ENCODE results near the gene GAR1.
"Not testable (repeated sequence)": the region's sequence is repeated elsewhere in the genome, so short reads cannot be mapped to it uniquely, and the experiment has no call there.

Gene GAR1

GRCh38 chr4:109847896-109848442, 32.4 kb downstream of the GAR1 start, which contains the start of gene LRIT3:
Gene LRIT3 (plus strand): TSS chr4:109848107. CDS start chr4:109848202, 95 bp downstream.
- no peak for DNase-seq

GRCh38 chr4:109848501-109848900, 32.9 kb downstream of the GAR1 start:
- no peak for DNase-seq

DNA sequence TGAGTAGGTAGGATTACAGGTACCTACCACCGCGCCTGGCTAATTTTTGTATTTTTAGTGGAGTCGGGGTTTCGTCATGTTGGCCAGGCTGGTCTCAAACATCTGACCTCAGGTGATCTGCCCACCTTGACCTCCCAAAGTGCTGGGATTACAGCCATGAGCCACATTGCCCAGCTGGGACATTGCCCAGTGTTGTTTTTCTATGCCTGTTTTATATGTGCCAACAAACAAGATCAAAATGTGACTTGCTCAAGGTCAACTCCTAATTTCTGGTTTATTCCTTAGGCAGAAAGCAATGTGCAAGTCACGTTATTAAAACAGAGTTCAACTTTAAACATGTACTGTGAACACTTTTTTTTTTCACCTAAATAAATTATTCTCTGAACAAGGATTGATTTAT, 35.0 kb downstream of the GAR1 start:
- DNase-seq: no peak

DNA sequence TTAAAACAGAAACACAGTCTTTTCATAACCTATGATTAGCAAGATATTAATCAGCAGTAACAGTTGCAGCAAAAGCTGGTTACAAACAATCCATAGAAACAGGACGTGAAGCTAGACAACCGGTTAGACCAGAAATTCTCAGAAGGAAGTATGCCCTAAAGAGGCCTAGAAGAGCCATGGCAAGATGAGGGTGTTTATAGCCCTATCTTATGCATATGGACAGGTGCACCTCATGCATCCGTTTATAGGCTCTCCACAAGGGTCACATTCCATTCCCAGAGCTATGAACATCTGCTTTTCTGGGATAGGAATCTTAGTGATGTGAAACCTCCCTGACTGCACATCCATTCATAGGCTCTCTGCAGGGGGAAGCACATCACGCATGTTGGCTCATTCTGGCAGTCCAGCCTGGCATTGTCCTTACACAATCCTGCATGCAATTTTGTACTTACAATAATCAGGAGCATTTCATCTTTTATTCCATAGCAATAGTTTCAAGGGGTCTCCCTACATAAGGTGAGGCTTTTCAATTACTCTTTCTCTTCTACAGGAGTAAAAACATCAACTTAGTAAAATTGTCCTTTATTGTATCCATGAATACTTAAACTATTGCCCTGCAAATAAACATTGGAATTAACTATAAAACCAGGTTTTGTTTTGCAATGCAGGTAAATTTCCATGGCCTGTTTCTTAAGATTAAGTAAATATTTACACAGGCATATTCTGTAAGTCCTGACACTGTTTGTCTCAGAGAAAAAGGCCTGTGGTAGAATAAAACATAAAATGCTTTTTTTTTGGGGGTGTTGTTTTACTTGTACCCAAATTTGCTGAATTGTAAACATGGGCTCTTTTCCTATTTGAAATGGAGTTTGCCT, 44.1 kb downstream of the GAR1 start:
- DNase-seq: not testable (repeated sequence)

GRCh38 chr4:109861271-109861670, 45.7 kb downstream of the GAR1 start:
- DNase-seq: no peak

DNA sequence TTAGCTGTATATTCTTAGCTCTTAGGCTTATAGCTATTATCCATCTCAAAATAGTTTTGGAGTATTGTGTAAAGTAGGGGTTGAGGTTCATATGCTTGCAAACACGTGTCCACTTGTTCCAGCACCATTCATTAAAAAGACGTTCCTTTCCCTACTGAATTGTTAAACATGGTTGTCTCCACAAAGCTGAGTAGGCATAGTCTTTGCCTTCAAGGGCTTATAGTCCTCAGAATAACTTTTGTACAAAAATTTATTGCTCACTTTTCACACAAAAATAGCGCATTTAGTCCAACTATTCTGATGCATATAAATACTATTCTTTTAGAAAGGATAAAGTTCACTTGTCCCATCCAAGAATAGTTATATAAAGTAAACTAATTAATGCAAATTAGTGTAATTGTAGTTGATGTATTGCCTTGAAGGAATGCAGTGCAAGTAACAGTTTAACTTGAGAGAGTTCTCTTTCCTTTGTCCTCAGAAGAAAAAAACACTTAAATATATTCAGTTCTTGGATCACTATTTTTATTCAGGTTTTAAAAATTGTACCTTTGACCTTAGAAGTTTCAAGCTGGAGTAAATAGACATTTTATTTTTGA, 46.5 kb downstream of the GAR1 start:
- no peak for DNase-seq

GRCh38 chr4:109864134-109864533, 48.6 kb downstream of the GAR1 start:
- no peak for DNase-seq

- no peak for DNase-seq
These were observed 54.5 kb downstream of the GAR1 start for GRCh38 chr4:109870061-109870460.

GRCh38 chr4:109872065-109872464, 56.5 kb downstream of the GAR1 start:
- DNase-seq: no peak

GRCh38 chr4:109872950-109873656, 57.5 kb downstream of the GAR1 start:
- DNase-seq: no peak

- DNase-seq: no peak
These were observed 58.4 kb downstream of the GAR1 start for GRCh38 chr4:109873791-109874514.
